Fibroblast of skin of scalp (primary cell): Measurements from ENCODE around the gene RASIP1.
"Not testable (repeated sequence)": the region's sequence is repeated elsewhere in the genome, so short reads cannot be mapped to it uniquely, and the experiment has no call there.

ENCODE experiments used
- DNase-seq: peaks from one replicate; pipeline ENCODE4 v3.0.0-alpha.2; 2013

RASIP1 gene

GRCh38 chr19:48728911-48729664 is 11.3 kb downstream of the RASIP1 start:
- peak; percentile 21 for DNase-seq

DNA sequence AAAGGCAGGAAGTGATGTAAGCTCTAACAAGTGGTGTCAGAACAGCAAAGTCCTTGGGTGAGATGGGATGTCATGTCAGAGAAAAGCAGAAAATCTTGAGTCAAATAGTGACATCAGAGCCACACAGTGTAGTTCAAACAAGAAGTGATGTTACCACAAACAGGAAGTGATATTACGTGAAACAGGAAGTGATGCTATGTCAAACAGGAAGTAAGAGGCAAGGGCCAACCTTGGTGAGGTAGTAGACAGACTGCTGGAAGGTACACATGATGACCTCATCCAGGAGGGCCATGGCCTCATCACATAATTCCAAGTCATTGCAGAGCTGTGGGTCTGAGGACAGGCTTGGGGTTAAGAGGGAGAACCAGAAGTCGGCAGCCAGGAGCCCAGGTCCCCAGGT is 13.9 kb downstream of the RASIP1 start:
- DNase-seq: no peak

DNA sequence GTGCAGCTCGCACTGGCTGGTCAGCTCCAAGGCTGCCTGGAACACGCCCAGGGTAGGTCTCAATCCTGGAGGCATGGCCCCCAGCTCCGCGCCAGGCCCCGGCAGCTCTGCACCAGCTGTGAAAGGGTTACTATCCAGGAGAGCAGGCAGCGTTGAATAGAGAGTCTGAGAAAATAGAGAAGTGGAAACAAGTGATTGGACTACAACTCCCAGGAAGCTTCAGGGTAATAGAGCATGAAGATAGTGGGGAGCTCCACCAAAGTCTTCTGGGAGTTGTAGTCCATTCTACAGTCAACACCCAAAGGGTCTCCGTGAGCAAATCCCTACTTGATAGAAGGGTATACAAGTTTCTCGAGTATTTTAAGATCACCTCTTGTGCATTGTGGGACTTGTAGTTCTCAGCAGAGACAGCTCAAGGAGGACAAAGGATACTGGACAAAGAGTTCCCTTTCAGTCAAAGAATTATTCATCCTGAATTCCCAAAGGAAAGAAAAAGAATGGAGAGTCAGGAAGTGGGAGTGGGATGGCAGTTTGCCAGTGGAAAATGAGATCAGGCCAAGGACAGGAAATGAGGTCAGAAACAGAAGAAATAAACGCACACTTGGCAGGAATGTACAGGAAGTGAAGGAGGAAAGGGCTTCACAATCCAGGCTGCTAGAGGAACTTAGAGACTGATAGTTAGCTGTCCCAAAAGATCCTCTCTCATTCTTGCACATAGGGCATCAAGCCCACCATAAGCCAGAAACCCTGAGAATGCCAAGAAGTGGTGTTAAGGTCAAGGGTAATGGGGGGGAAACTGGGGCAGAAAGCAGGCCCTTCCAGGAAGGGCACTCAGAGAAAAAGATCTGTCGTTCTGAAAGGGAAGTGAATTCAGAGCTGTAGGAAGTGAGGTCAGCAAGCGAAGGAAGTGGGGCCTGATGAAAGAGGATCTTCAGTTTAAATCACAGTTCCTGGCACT is 15.3 kb downstream of the RASIP1 start:
- DNase-seq: peak; percentile 95

- no peak for DNase-seq
Measured at GRCh38 chr19:48722196-48722708, 18.2 kb downstream of the RASIP1 start.

GRCh38 chr19:48720613-48721296 is 19.7 kb downstream of the RASIP1 start:
- DNase-seq: peak; percentile 99

GRCh38 chr19:48720251-48720612 is 20.2 kb downstream of the RASIP1 start:
- DNase-seq: no peak

DNA sequence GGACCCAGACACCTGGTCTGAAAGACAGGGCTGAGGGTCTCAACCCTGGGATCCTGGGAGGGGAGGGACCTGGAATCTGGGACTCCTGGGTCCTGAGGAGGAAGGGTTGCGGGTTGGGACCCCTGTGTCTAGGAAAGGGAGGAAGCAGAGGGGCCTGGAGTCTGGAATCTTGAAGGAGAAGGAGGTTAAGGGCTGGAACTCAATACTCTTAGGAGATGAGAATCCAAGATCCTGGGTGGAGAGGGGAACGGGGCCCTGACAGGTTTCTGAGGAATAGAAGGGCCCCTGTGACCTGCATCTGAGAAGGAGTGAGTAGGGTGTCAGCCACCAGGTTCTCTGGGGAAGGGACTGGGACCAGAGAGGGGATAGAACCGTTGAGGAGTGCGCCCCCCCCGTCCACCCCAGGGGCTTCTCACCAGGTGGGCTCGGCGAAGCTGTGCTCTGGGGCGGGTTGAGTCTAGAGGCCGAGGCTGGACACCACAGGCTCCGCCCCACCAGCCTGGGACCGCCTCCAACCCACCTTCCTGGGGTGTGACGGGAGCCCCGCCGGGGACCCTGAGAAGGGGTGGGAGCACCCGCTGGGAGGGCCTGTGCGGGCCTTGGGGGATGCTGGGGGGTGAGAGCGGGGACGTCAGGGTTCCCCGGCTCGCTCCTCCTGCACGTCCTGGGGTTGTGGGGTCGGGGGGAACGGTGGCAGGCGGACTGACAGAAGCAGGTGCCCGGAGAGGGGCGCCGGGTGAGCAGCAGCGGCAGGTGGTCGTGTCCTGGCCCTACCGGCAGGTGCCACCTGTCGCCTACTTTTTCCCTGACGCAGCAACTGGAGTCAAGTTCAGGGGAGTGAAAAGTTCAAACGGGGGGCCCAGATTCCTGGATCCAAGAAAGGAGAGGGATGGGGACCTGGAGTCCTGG is 20.9 kb downstream of the RASIP1 start, which contains the start of gene MAMSTR:
Gene MAMSTR, minus strand, starts transcription at position 463 of the 909 bp plus-strand sequence. CDS start 694 bp downstream, outside the sequence.
- DNase-seq: no peak

DNA sequence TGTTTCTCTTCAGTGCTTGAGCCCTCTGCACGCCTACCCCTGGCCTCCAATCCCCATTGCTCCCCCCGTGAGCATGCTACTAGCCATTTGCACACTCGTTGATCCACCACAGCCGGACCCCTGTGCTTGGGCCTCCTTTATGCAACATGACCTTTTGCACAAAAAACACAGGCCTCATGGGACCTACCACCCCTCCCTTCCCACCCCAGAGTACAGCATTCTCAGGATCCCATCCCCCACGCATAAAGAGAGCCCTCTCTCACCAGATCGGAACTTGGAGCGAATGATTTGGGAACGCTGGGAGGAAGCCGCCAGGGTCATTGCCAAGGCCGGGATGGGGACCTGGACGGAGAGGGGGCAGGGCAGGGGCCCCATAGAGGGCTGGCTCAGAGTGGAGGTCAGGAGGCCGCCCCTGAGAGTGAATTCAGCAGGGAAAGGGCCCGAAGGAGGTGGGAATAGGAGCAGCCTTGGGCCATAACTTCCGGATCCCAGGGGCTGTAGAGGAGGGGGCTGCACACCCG is 21.6 kb downstream of the RASIP1 start:
- no peak for DNase-seq

DNA sequence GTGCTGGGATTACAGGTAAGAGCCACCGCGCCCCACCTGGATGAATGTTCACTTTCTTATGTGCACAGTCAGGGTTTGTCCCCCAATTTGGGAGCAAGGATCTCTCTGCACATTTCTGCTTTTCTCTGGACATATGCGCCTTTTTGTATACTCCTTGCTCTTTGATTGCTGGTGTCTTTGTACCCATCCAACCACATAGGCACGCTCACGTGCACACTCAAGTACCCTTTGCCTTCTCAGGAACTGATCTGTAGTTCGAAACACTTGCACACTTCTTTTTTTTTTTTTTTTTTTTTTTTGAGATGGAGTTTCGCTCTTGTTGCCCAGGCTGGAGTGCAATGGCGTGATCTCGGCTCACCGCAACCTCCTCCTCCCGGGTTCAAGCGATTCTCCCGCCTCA is 22.3 kb downstream of the RASIP1 start:
- not testable (repeated sequence) for DNase-seq

GRCh38 chr19:48716562-48717291 is 23.7 kb downstream of the RASIP1 start:
- DNase-seq: peak; percentile 53

DNA sequence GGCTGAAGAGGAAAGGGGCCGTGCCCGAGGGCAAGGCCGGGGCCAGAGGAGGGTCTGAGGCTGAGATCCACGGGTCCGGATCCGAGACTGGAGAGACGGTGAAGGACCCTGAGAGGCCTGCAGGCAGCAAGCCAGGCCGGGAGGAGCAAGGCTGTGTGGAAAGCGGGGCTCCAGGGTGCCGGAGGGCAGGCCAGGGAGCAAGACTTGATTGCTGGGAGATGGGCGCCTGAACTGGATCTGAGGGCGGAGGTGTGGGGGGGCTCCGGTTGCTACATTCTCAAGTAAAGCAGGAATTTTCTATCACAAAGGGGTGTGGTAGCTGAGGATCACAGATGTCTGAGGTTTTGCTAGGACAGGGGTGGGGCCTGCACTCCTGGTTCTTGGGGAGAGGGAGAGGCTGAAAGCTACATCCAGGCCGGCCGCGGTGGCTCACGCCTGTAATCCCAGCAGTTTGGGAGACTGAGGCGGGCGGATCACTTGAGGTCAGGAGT is 24.7 kb downstream of the RASIP1 start:
- peak; percentile 17 for DNase-seq

GRCh38 chr19:48714759-48715675 is 25.4 kb downstream of the RASIP1 start:
- DNase-seq: no peak

DNA sequence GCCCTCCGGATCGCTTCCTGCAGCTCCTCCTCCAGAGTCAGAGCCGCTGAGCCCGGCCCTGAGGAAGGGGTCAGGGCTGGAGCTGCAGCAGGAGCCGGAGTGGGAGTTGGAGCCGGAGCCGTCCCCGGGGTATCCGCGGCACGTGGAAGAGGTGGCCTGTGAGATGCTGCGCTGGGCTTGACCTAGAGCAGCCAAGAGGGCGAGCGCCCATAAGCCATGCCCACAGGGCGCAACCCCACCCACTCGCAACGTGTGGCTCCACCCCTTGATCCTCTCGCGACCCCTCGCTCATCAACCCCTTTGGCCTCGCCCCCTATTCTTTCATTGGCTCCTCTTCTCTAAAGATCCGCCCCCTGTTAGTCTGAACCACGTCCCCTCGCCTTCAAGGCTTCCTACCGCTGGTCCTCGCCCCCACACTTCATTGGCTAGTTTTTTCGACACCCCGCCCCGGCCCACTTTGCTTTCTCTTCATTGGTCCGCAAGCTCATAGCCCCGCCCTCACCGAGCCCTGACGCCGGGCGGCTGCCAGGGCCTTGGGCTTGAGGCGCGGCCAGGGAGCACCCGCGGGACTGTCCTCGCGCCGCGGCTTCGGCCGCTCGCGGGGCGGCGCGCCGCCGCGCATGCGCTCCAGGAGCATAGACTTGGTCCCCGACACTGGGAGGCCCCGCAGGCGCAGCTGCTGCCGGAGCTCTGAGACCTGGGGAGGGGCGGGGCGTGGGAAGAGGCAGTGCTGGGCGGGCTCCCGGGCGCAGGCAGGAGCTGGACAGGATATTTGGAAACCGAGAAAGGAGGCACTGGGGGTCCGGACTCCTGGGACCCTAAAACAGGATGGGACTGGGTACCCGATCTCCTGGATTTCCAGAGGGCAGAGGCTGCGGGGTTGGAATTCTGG is 26.3 kb downstream of the RASIP1 start:
- peak; percentile 100 for DNase-seq

DNA sequence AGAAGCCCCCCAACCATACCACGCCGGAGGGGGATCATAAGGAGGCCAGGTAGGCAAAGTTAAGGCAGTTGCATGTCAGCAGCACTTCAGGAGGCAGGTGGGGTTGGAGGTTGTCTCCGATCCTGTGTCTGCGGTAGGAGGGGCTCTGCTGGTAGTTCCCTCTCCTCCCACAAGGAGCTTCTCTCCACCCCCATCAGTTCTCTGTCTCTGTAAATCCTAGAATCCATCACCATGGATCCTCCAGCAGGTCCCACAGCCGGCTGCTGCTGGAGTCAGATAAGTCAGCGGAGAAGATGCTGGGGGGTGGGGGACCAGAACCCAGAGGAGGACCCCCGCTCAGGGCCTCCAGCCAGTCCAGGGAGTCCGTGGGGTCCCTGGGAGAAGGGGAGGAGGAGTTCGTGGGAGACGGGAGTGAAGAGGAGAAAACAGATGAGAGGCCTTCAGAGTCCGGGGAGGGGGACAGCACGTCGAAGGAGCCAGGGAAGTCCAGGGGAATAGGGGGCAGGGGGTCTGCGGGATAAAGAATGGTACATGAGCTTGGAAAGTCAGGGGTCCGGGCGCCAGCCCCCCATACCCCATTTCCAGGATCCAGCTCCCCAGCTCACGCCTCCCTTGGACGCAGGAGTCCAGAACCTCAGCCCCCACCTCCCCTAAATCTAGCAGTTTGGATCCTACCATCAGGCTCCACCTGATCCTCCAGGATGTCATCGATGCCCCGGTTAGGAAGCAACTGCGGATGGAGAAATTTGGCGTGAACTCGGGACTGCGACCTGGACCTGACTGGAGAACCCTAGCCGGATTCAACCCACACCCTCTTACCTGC is 27.2 kb downstream of the RASIP1 start:
- DNase-seq: peak; percentile 20

GRCh38 chr19:48711106-48711662 is 29.2 kb downstream of the RASIP1 start:
- DNase-seq: no peak

- no peak for DNase-seq
Measured at GRCh38 chr19:48708471-48708870, 31.9 kb downstream of the RASIP1 start.

GRCh38 chr19:48705431-48705830 is 35.0 kb downstream of the RASIP1 start:
- DNase-seq: peak; percentile 18
